AG09319 (cell line): ENCODE results near the gene SLC6A2.

Experiments used
- DNase-seq: peaks from one replicate; pipeline ENCODE4 v3.0.0-alpha.2; 2010; ENCODE audit warnings: low read depth; ENCODE audit errors: extremely low read depth
- CTCF ChIP-seq: IDR thresholded peaks from 2 replicates; pipeline ENCODE4 v1.5.1; 2011; ENCODE audit warnings: low read depth, mild to moderate bottlenecking, inconsistent platforms, low read length, moderate library complexity

SLC6A2 gene

GRCh38 chr16:55623640-55624039, 32.1 kb upstream of the SLC6A2 start:
- TF ChIP-seq CTCF, result no peak
- DNase-seq, result no peak

- no peak for TF ChIP-seq CTCF
- DNase-seq, result no peak
Observed at GRCh38 chr16:55624696-55625095, 31.1 kb upstream of the SLC6A2 start.

- DNase-seq, result no peak
- TF ChIP-seq CTCF, result no peak
Observed at GRCh38 chr16:55625843-55626242, 29.9 kb upstream of the SLC6A2 start.

- DNase-seq, result no peak
- TF ChIP-seq CTCF, result no peak
Observed at GRCh38 chr16:55628306-55628968, 27.4 kb upstream of the SLC6A2 start.

GRCh38 chr16:55630774-55631173, 25.0 kb upstream of the SLC6A2 start:
- no peak for DNase-seq
- no peak for TF ChIP-seq CTCF

- TF ChIP-seq CTCF, result no peak
- DNase-seq, result no peak
Observed at GRCh38 chr16:55632259-55632658, 23.5 kb upstream of the SLC6A2 start.

- DNase-seq, result no peak
- TF ChIP-seq CTCF, result no peak
Observed at GRCh38 chr16:55634193-55634592, 21.6 kb upstream of the SLC6A2 start.
